ENCODE results near the gene CCDC152.

Gene CCDC152

DNA sequence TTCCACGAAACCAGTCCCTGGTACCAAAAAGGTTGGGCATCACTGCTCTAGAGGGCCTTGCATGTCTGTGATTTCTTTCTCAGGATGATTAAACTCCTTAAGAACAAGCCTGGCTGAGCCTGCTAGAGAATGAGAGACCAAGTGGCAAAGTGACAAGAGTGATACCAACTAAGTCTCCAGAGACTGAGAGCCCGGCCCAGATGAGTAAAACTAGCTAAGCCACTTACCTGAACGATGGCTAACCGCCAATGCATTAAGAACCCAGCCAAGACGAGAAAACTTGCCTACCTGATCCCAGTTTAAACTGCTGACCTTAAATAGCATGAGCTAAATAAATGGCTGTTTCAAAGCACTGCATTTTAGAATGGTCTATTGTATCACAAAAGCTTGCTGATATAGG, 5.6 kb upstream of the CCDC152 start:
- DNase-seq (ENCODE audit: low spot score in 2 of 2) (no peak), ATAC-seq (replicated peaks; ENCODE audit: extremely low read depth, poor library complexity, severe bottlenecking) (no peak)
- Mint-ChIP-seq H3K4me3 (no peak overlapping the region), H3K27ac (ENCODE audit: low read depth) (no peak overlapping the region), H3K27me3 (peaks cover under 1% of the 10 kb centered on the region), H3K9me3 (no peaks in the 10 kb centered on the region), H3K4me1 (peaks cover 4% of the 10 kb centered on the region), H3K36me3 (ENCODE audit: insufficient read depth) (peaks cover 2% of the 10 kb centered on the region)

DNA sequence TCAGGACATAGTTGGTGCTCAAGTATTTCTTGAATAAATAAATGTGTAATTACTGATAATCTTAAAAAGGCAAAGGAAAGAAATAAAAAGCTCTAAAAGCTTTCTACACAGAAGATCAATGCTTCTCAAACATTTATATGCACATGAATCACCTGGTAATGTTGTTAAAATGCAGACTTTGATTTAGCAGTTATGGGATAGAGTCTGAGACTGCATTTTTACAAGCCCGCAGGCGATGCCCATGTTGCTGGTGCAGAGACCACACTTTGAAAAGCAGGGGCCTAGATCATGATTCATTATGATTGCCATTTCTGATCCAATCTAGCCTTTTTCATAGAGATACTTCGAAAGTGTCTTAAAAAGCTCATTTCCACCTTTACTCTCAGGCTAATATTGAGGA, 3.5 kb upstream of the CCDC152 start:
- ATAC-seq (replicated peaks; ENCODE audit: extremely low read depth, poor library complexity, severe bottlenecking) (no peak), DNase-seq (ENCODE audit: low spot score in 2 of 2) (no peak)
- Mint-ChIP-seq H3K9me3 (no peaks in the 10 kb centered on the region), H3K4me1 (peaks cover 15% of the 10 kb centered on the region), H3K4me3 (no peak overlapping the region), H3K27ac (ENCODE audit: low read depth) (no peak overlapping the region), H3K36me3 (ENCODE audit: insufficient read depth) (peaks cover 5% of the 10 kb centered on the region), H3K27me3 (peaks cover 16% of the 10 kb centered on the region)

- H3K27ac Mint-ChIP-seq (ENCODE audit: low read depth): no peak overlapping the region
- ATAC-seq (replicated peaks; ENCODE audit: extremely low read depth, poor library complexity, severe bottlenecking) (no peak), DNase-seq (ENCODE audit: low spot score in 2 of 2) (no peak)
- H3K36me3 Mint-ChIP-seq (ENCODE audit: insufficient read depth): peaks cover 9% of the 10 kb centered on the region
- H3K27me3 Mint-ChIP-seq: peaks cover 29% of the 10 kb centered on the region
- no peaks in the 10 kb centered on the region for H3K9me3 Mint-ChIP-seq
- peaks cover 11% of the 10 kb centered on the region for H3K4me1 Mint-ChIP-seq
- H3K4me3 Mint-ChIP-seq: no peak overlapping the region
These were observed 2.8 kb downstream of the CCDC152 start for GRCh38 chr5:42759456-42759855.

- Mint-ChIP-seq H3K4me3 (no peak overlapping the region), H3K36me3 (ENCODE audit: insufficient read depth) (peaks cover 12% of the 10 kb centered on the region), H3K27me3 (peaks cover 29% of the 10 kb centered on the region), H3K4me1 (peaks cover 11% of the 10 kb centered on the region), H3K27ac (ENCODE audit: low read depth) (no peak overlapping the region), H3K9me3 (no peaks in the 10 kb centered on the region)
- ATAC-seq (replicated peaks; ENCODE audit: extremely low read depth, poor library complexity, severe bottlenecking): no peak
- no peak for DNase-seq (ENCODE audit: low spot score in 2 of 2)
These were observed 3.8 kb downstream of the CCDC152 start for GRCh38 chr5:42760426-42760825.

DNA sequence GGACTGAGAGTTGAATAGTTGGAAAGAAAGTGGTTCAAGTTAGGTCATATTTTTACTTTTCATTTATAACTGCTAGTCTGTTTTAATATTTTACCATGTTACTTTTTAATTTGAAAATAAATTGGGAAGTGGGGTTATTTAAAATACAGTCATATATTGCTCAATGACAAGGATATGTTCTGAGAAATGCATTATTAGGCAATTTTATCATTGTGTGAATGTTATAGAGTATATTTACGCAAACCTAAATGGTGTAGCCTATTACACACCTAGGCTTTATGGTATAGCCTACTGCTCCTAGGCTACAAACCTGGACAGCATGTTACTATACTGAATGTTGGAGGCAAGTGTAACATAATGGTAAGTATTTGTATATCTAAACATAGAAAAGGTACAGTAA, 5.2 kb downstream of the CCDC152 start:
- Mint-ChIP-seq H3K27ac (ENCODE audit: low read depth) (no peak overlapping the region), H3K27me3 (peaks cover 21% of the 10 kb centered on the region), H3K36me3 (ENCODE audit: insufficient read depth) (peaks cover 11% of the 10 kb centered on the region), H3K4me3 (no peak overlapping the region), H3K4me1 (peaks cover 8% of the 10 kb centered on the region), H3K9me3 (no peaks in the 10 kb centered on the region)
- ATAC-seq (replicated peaks; ENCODE audit: extremely low read depth, poor library complexity, severe bottlenecking) (no peak), DNase-seq (ENCODE audit: low spot score in 2 of 2) (no peak)

DNA sequence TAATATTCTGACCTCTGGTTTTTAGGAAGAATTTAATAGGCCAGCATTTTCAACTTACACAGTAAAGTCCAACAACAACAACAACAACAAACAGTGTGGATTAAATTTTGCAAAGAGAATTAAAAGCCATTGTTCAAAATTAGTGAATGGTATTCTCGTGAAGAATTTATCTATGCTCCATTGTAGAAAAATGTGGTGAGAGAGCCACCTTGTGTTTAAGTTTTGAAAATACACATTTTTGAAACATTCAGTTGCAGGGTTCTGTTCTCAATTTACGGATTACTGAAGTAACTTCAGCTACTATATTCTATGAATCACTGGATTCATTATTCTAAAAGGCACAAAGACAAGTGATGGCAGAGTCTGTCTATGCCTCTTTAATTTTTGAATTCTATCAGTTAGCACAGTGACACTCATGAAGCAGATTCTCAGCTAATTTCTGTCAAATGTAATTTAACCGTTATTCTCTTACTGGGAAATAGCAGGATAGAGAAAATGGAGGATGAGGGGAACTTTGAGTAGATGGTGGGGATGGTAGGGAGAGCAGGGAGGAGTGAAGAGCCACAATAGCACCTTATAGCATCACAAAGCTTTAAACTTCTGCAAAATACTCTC, 11.0 kb downstream of the CCDC152 start:
- Mint-ChIP-seq H3K4me1 (no peaks in the 10 kb centered on the region), H3K36me3 (ENCODE audit: insufficient read depth) (peaks cover 9% of the 10 kb centered on the region), H3K9me3 (no peaks in the 10 kb centered on the region), H3K27ac (ENCODE audit: low read depth) (no peak overlapping the region), H3K4me3 (no peak overlapping the region), H3K27me3 (peaks cover 14% of the 10 kb centered on the region)
- DNase-seq (ENCODE audit: low spot score in 2 of 2) (no peak), ATAC-seq (replicated peaks; ENCODE audit: extremely low read depth, poor library complexity, severe bottlenecking) (no peak)

DNA sequence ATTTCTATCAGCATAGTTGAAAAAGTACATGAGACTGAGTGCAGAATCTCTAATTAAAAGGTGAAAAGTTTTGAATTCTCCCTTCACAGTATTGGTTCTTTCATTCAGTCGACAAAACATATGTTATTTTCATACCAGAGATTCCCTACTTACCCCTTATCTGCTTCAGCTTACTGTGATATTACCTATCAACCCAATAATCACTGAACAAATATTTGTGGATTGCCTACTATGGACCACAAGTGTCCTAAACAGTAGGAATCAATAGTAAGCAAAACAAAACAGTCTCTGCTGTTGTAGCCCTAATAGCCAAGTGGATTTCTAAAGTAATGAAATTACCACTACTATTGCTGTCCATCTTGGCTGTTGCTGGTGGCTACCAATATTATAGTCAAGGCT, 11.5 kb downstream of the CCDC152 start:
- no peak for ATAC-seq (replicated peaks; ENCODE audit: extremely low read depth, poor library complexity, severe bottlenecking)
- no peaks in the 10 kb centered on the region for H3K4me1 Mint-ChIP-seq
- no peak overlapping the region for H3K4me3 Mint-ChIP-seq

GRCh38 chr5:42770003-42770402, 13.4 kb downstream of the CCDC152 start:
- Mint-ChIP-seq H3K27ac (ENCODE audit: low read depth) (no peak overlapping the region), H3K9me3 (no peaks in the 10 kb centered on the region), H3K4me1 (no peaks in the 10 kb centered on the region), H3K27me3 (peaks cover 14% of the 10 kb centered on the region), H3K4me3 (no peak overlapping the region), H3K36me3 (ENCODE audit: insufficient read depth) (peaks cover 2% of the 10 kb centered on the region)
- DNase-seq (ENCODE audit: low spot score in 2 of 2) (no peak), ATAC-seq (replicated peaks; ENCODE audit: extremely low read depth, poor library complexity, severe bottlenecking) (no peak)

More for the DNA sequence above, 11.5 kb downstream of the CCDC152 start:
- H3K27ac Mint-ChIP-seq (ENCODE audit: low read depth): no peak overlapping the region
- DNase-seq (ENCODE audit: low spot score in 2 of 2): no peak
- no peaks in the 10 kb centered on the region for H3K9me3 Mint-ChIP-seq
- peaks cover 14% of the 10 kb centered on the region for H3K27me3 Mint-ChIP-seq
- peaks cover 6% of the 10 kb centered on the region for H3K36me3 Mint-ChIP-seq (ENCODE audit: insufficient read depth)

- ATAC-seq (replicated peaks; ENCODE audit: extremely low read depth, poor library complexity, severe bottlenecking) (no peak), DNase-seq (ENCODE audit: low spot score in 2 of 2) (no peak)
- Mint-ChIP-seq H3K27me3 (peaks cover 14% of the 10 kb centered on the region), H3K4me1 (no peaks in the 10 kb centered on the region), H3K9me3 (no peaks in the 10 kb centered on the region), H3K4me3 (no peak overlapping the region), H3K36me3 (ENCODE audit: insufficient read depth) (no peaks in the 10 kb centered on the region), H3K27ac (ENCODE audit: low read depth) (no peak overlapping the region)
These were observed 15.8 kb downstream of the CCDC152 start for GRCh38 chr5:42772265-42772993.

DNA sequence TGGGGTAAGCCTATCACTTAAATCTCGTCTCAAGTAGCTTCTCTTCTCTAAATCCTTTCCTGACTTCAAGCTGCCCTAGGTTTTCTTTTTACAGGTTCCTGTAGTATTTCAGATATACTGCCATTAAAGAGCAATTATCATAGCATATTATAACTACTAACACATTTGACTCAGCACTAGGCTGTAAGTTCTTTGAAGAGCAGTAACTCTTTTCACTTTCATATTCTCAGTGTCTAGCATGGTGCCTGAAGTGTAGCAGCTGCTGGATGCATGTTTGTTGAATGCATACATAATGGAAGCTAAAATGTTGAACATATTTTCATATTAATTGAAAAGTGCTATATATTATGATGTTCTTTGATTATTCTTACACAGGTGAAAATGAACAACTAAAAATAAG, 22.5 kb downstream of the CCDC152 start:
- no peaks in the 10 kb centered on the region for H3K27me3 Mint-ChIP-seq

GRCh38 chr5:42781584-42781983, 25.0 kb downstream of the CCDC152 start:
- Mint-ChIP-seq H3K4me1 (peaks cover 9% of the 10 kb centered on the region), H3K27ac (ENCODE audit: low read depth) (no peak overlapping the region), H3K27me3 (no peaks in the 10 kb centered on the region), H3K4me3 (no peak overlapping the region), H3K9me3 (peaks cover 4% of the 10 kb centered on the region), H3K36me3 (ENCODE audit: insufficient read depth) (no peaks in the 10 kb centered on the region)
- DNase-seq (ENCODE audit: low spot score in 2 of 2) (no peak), ATAC-seq (replicated peaks; ENCODE audit: extremely low read depth, poor library complexity, severe bottlenecking) (no peak)

More for the DNA sequence above, 22.5 kb downstream of the CCDC152 start:
- H3K4me1 Mint-ChIP-seq: peaks cover 9% of the 10 kb centered on the region
- no peak for ATAC-seq (replicated peaks; ENCODE audit: extremely low read depth, poor library complexity, severe bottlenecking)
- H3K36me3 Mint-ChIP-seq (ENCODE audit: insufficient read depth): no peaks in the 10 kb centered on the region
- no peak overlapping the region for H3K4me3 Mint-ChIP-seq
- no peaks in the 10 kb centered on the region for H3K9me3 Mint-ChIP-seq
- no peak for DNase-seq (ENCODE audit: low spot score in 2 of 2)
- no peak overlapping the region for H3K27ac Mint-ChIP-seq (ENCODE audit: low read depth)

- no peak overlapping the region for H3K4me3 Mint-ChIP-seq
- H3K27me3 Mint-ChIP-seq: no peaks in the 10 kb centered on the region
- peaks cover 1% of the 10 kb centered on the region for H3K4me1 Mint-ChIP-seq
- ATAC-seq (replicated peaks; ENCODE audit: extremely low read depth, poor library complexity, severe bottlenecking) (no peak), DNase-seq (ENCODE audit: low spot score in 2 of 2) (no peak)
- H3K36me3 Mint-ChIP-seq (ENCODE audit: insufficient read depth): no peaks in the 10 kb centered on the region
- peaks cover 18% of the 10 kb centered on the region for H3K9me3 Mint-ChIP-seq
- no peak overlapping the region for H3K27ac Mint-ChIP-seq (ENCODE audit: low read depth)
These were observed 27.5 kb downstream of the CCDC152 start for GRCh38 chr5:42784132-42784531.

GRCh38 chr5:42785756-42786155, 29.1 kb downstream of the CCDC152 start:
- Mint-ChIP-seq H3K36me3 (ENCODE audit: insufficient read depth) (no peaks in the 10 kb centered on the region), H3K4me1 (no peaks in the 10 kb centered on the region), H3K4me3 (no peak overlapping the region), H3K9me3 (peaks cover 20% of the 10 kb centered on the region), H3K27ac (ENCODE audit: low read depth) (no peak overlapping the region), H3K27me3 (no peaks in the 10 kb centered on the region)
- DNase-seq (ENCODE audit: low spot score in 2 of 2) (no peak), ATAC-seq (replicated peaks; ENCODE audit: extremely low read depth, poor library complexity, severe bottlenecking) (no peak)

Data from central memory CD8-positive, alpha-beta T cell (primary cell).